ENCODE measurements around the gene YAP1.

Gene YAP1

GRCh38 chr11:102214623-102215022 lies 104.4 kb downstream of the YAP1 start:
- no peak for TF ChIP-seq CTCF (conservative IDR thresholded peaks at IDR 0.05)
- TF ChIP-seq ZFX (IDR thresholded peaks at IDR 0.05): no peak
- no peak overlapping the region for H3K27ac ChIP-seq

GRCh38 chr11:102216433-102217075 lies 106.3 kb downstream of the YAP1 start:
- TF ChIP-seq ZFX (IDR thresholded peaks at IDR 0.05) (no peak), CTCF (conservative IDR thresholded peaks at IDR 0.05) (no peak)

GRCh38 chr11:102220728-102221467 lies 110.7 kb downstream of the YAP1 start:
- H3K27ac ChIP-seq: no peak overlapping the region
- TF ChIP-seq ZFX (IDR thresholded peaks at IDR 0.05) (no peak), CTCF (conservative IDR thresholded peaks at IDR 0.05) (no peak)

More at GRCh38 chr11:102216433-102217075, 106.3 kb downstream of the YAP1 start:
- H3K27ac ChIP-seq: no peak overlapping the region

- no peak overlapping the region for H3K27ac ChIP-seq
- TF ChIP-seq ZFX (IDR thresholded peaks at IDR 0.05): no peak
- no peak for TF ChIP-seq CTCF (conservative IDR thresholded peaks at IDR 0.05)
These were observed 113.6 kb downstream of the YAP1 start for GRCh38 chr11:102223859-102224258.

- no peak for TF ChIP-seq ZFX (IDR thresholded peaks at IDR 0.05)
- TF ChIP-seq CTCF (conservative IDR thresholded peaks at IDR 0.05): no peak
- no peak overlapping the region for H3K27ac ChIP-seq
These were observed 115.7 kb downstream of the YAP1 start for GRCh38 chr11:102225689-102226568.

GRCh38 chr11:102226702-102227490 lies 116.6 kb downstream of the YAP1 start:
- H3K27ac ChIP-seq: no peak overlapping the region; the same call in 1 of the 2 replicates
- TF ChIP-seq CTCF (conservative IDR thresholded peaks at IDR 0.05) (no peak), ZFX (IDR thresholded peaks at IDR 0.05) (no peak)

All from C4-2B (cell line).